ENCODE measurements around the gene AUTS2.

GRCh38 chr7:70738151-70738885 lies 1140.0 kb downstream of the AUTS2 start:
- TF ChIP-seq CTCF (conservative IDR thresholded peaks at IDR 0.05 in 1 of 2, IDR thresholded peaks at IDR 0.05 in 1 of 2; ENCODE audit: low read depth in 1 of 2, low read length in 2 of 2), result no peak
- no peak for TF ChIP-seq EZH2 (IDR thresholded peaks at IDR 0.05; ENCODE audit: low read length, missing control alignments)
